A549 (cell line): ENCODE results near the gene MCTP2. TPM values are rescaled to one million over a fixed set of nuclear protein-coding genes. Genes with fewer than 3 reads are reported as not detected.

Source experiments
- ATAC-seq, 2 experiments: fragments of 200-7000 bp in 1 of 2; fragments of >200 bp in 1 of 2; cut with Nextera tagmentation in 1 of 2; cut with Tn5 transposase in 1 of 2; 3 replicates each; pipeline versions ENCODE4 v1.8.0 to v1.9.1; 2018 to 2020; ENCODE audit warnings: mild to moderate bottlenecking in 1 of 2, moderate library complexity in 1 of 2
- CTCF ChIA-PET: fragments of 300-600 bp; sonication (Branson Sonifier 250); formaldehyde crosslinking; extraction: SDS; loops from one replicate; lab custom pipeline; 2021; ENCODE audit warnings: antibody characterized with exemption, inconsistent platforms; lab: Yijun Ruan, JAX
- POLR2A ChIA-PET: fragments of 350-600 bp; formaldehyde crosslinking; extraction: SDS; loops from one replicate; lab custom pipeline; 2021; ENCODE audit warnings: antibody characterized with exemption, inconsistent platforms; lab: Yijun Ruan, JAX
- DNase-seq, 2 experiments: peaks; one replicate each; pipeline versions ENCODE4 v3.0.0 to v3.0.0-alpha.2; 2011 to 2016; ENCODE audit warnings: low read depth in 1 of 2, low spot score in 1 of 2
- FAIRE-seq: peaks from 2 replicates; lab custom pipeline; 2011; peaks lifted over from hg19 to GRCh38; lab: Jason Lieb, UNC
- H3K27ac ChIP-seq, 2 experiments: fragments of >200 bp; sonication (Bioruptor Twin); formaldehyde crosslinking; 3 replicates each; pipeline ENCODE4 v1.5.1; 2016 to 2017
- H3K4me1 ChIP-seq: fragments of >200 bp; sonication (Bioruptor Twin); formaldehyde crosslinking; 3 replicates; pipeline ENCODE4 v1.6.1; 2016
- H3K4me2 ChIP-seq: fragments of >200 bp; sonication (Bioruptor Twin); formaldehyde crosslinking; 3 replicates; pipeline ENCODE4 v1.6.1; 2016
- H3K4me3 ChIP-seq: fragments of >200 bp; sonication (Bioruptor Twin); formaldehyde crosslinking; 3 replicates; pipeline ENCODE4 v1.5.1; 2016
- H3K9me3 ChIP-seq: fragments of >200 bp; sonication (Bioruptor Twin); formaldehyde crosslinking; 3 replicates; pipeline ENCODE4 v1.6.1; 2016
- BHLHE40 ChIP-seq: IDR thresholded peaks from 2 replicates; pipeline ENCODE4 v1.6.1; 2012; ENCODE audit warnings: low read depth, low read length, inconsistent platforms
- CBX2 ChIP-seq: fragments of 200-600 bp; sonication (generic); IDR thresholded peaks from 2 replicates; pipeline ENCODE4 v1.6.1; 2016; ENCODE audit warnings: low read depth, mild to moderate bottlenecking, borderline replicate concordance
- CEBPB ChIP-seq, 2 experiments: fragments of >200 bp in 1 of 2; sonication (Bioruptor Twin) in 1 of 2; formaldehyde crosslinking in 1 of 2; IDR thresholded peaks; 2 replicates each; pipeline ENCODE4 v1.6.1; 2012 to 2016
- CHD2 ChIP-seq: fragments of 150-350 bp; IDR thresholded peaks from 2 replicates; pipeline ENCODE4 v1.6.1; 2014; ENCODE audit warnings: low read length; ENCODE audit not compliant: partially characterized antibody
- ELK1 ChIP-seq: fragments of 150-350 bp; IDR thresholded peaks from 2 replicates; pipeline ENCODE4 v1.6.1; 2014; ENCODE audit warnings: low read depth, mild to moderate bottlenecking, low read length
- HES2 ChIP-seq: fragments of >200 bp; sonication (Bioruptor Twin); formaldehyde crosslinking; IDR thresholded peaks from 2 replicates; pipeline ENCODE4 v1.6.1; 2016
- HMGXB4 ChIP-seq: fragments of 250-450 bp; sonication (Bioruptor Pico); IDR thresholded peaks from 2 replicates; pipeline ENCODE4 v1.5.0; 2021; ENCODE audit warnings: mild to moderate bottlenecking, moderate library complexity, borderline replicate concordance
- JUNB ChIP-seq: fragments of >200 bp; sonication (Bioruptor Twin); formaldehyde crosslinking; IDR thresholded peaks from 2 replicates; pipeline ENCODE4 v1.6.1; 2016
- KDM1A ChIP-seq: fragments of 200-600 bp; sonication (generic); IDR thresholded peaks from 2 replicates; pipeline ENCODE4 v1.6.1; 2016; ENCODE audit warnings: low read depth, mild to moderate bottlenecking
- KDM5A ChIP-seq: fragments of 200-600 bp; sonication (generic); IDR thresholded peaks from 2 replicates; pipeline ENCODE4 v1.6.1; 2016; ENCODE audit warnings: antibody characterized with exemption, mild to moderate bottlenecking
- MAFK ChIP-seq: fragments of 450-650 bp; IDR thresholded peaks from 2 replicates; pipeline ENCODE4 v1.6.1; 2014; ENCODE audit not compliant: partially characterized antibody
- PBX3 ChIP-seq: IDR thresholded peaks from 2 replicates; pipeline ENCODE4 v1.6.1; 2012
- PHF8 ChIP-seq: fragments of 200-600 bp; sonication (generic); IDR thresholded peaks from 2 replicates; pipeline ENCODE4 v1.6.1; 2016; ENCODE audit warnings: low read depth, mild to moderate bottlenecking, antibody characterized with exemption, moderate library complexity, borderline replicate concordance
- POLR2AphosphoS2 ChIP-seq: conservative IDR thresholded peaks from 2 replicates; pipeline ENCODE4 v1.6.1; 2012; ENCODE audit warnings: low read length, improper control_type of control experiment, inconsistent platforms
- RARB ChIP-seq: fragments of 250-450 bp; sonication (Bioruptor Pico); IDR thresholded peaks from 2 replicates; pipeline ENCODE4 v1.8.0; 2021; ENCODE audit warnings: mild to moderate bottlenecking, moderate library complexity
- USF2 ChIP-seq: fragments of 450-650 bp; IDR thresholded peaks from 2 replicates; pipeline ENCODE4 v1.6.1; 2014; ENCODE audit warnings: antibody characterized with exemption
- ZC3H11A ChIP-seq: fragments of 450-650 bp; IDR thresholded peaks from 2 replicates; pipeline ENCODE4 v1.6.1; 2014; ENCODE audit warnings: antibody characterized with exemption, mild to moderate bottlenecking
- ZFP36 ChIP-seq: fragments of 450-650 bp; IDR thresholded peaks from 2 replicates; pipeline ENCODE4 v1.6.1; 2014; ENCODE audit warnings: borderline replicate concordance; ENCODE audit not compliant: partially characterized antibody
- ZNF302 ChIP-seq: fragments of 250-450 bp; sonication (Bioruptor Pico); IDR thresholded peaks from 2 replicates; pipeline ENCODE4 v1.9.0; 2021; ENCODE audit warnings: inconsistent platforms, mild to moderate bottlenecking, moderate library complexity
- whole genome bisulfite sequencing: methylation state at CpG from one replicate; pipeline ENCODE4 v1.1.6; 2017; ENCODE audit errors: missing lambda C conversion rate; 5-methylcytosine and 5-hydroxymethylcytosine counted together
- polyA plus RNA-seq, 4 experiments: library from polyadenylated mRNA; depleted of rRNA in 3 of 4; stranded (reverse); fragments of >200 nt; fragmentation: RNase III in 1 of 4; extraction: RNeasy Plus Mini Kit Qiagen cat#74134 plus additional on column Dnase treatment in 1 of 4; gene quantifications; 2 replicates in 3 of 4; 3 replicates in 1 of 4; pipeline ENCODE4 v1.2.3, GENCODE V29; 2011 to 2017

MCTP2 gene
- polyA plus RNA-seq, 2 of the 4 experiments (the other 2 are of a cell fraction), result not detected

GRCh38 chr15:94383041-94383440 lies 151.7 kb downstream of the MCTP2 start:
- POLR2A ChIA-PET, result no interaction called here
- no peaks in the 10 kb centered on the region for H3K4me1 ChIP-seq
- FAIRE-seq (no peak), DNase-seq (no peak), ATAC-seq (no peak)
- no peak overlapping the region for H3K4me3 ChIP-seq
- no peak overlapping the region for H3K27ac ChIP-seq
- H3K4me2 ChIP-seq, result no peak overlapping the region
- H3K9me3 ChIP-seq, result no peaks in the 10 kb centered on the region; the same call in 2 of the 3 replicates
- WGBS, result 2% methylated on average over 3 of the region's 3 CpGs
- no peak for TF ChIP-seq HES2
- TF ChIP-seq KDM1A, result no peak
- TF ChIP-seq ZNF302, result no peak
- no peak for TF ChIP-seq JUNB
- TF ChIP-seq USF2, result no peak
- no peak for TF ChIP-seq PHF8
- TF ChIP-seq CBX2, result no peak
- TF ChIP-seq ZFP36, result no peak
- TF ChIP-seq HMGXB4 (CRISPR knock-in tag), result no peak
- TF ChIP-seq MAFK, result no peak
- TF ChIP-seq CEBPB (IDR thresholded peaks at IDR 0.05), result no peak
- TF ChIP-seq BHLHE40, result no peak
- TF ChIP-seq PBX3, result no peak
- TF ChIP-seq KDM5A, result no peak
- no peak for TF ChIP-seq CHD2
- no peak for TF ChIP-seq POLR2AphosphoS2
- TF ChIP-seq ELK1, result no peak
- TF ChIP-seq RARB (CRISPR knock-in tag), result no peak
- CTCF ChIA-PET, result no interaction called here

- ChIA-PET POLR2A (no interaction called here), CTCF (no interaction called here)
- WGBS, result 28% methylated on average over 9 of the region's 9 CpGs
- FAIRE-seq (no peak), DNase-seq (no peak), ATAC-seq (no peak)
- Histone ChIP-seq H3K4me2 (no peak overlapping the region), H3K4me3 (no peak overlapping the region), H3K27ac (no peak overlapping the region), H3K9me3 (no peaks in the 10 kb centered on the region; the same call in 2 of the 3 replicates), H3K4me1 (no peaks in the 10 kb centered on the region)
- TF ChIP-seq PBX3 (no peak), ZC3H11A (no peak), ZNF302 (no peak)
These were observed 152.3 kb downstream of the MCTP2 start for GRCh38 chr15:94383706-94384105.
